Lung (tissue), 12 donors: ENCODE results near the gene SLC35A4. TPM values are rescaled to one million over a fixed set of nuclear protein-coding genes. Genes with fewer than 3 reads are reported as not detected.
A peak's percentile ranks its signal among the peaks of the same experiment; 100 is the strongest.

ENCODE experiments used
- ATAC-seq: fragments of 200-7000 bp; cut with Tn5 transposase; one replicate; pipeline ENCODE4 v1.9.1; 2020; ENCODE audit warnings: moderate number of reproducible peaks; ENCODE audit not compliant: insufficient read depth, low FRiP score
- DNase-seq, 3 donors: peaks; one replicate each; pipeline ENCODE4 v3.0.0-alpha.2; 2013 to 2017
- H3K27ac ChIP-seq, 2 donors: one replicate each; pipeline ENCODE4 v1.5.1; 2013; ENCODE audit warnings: mild to moderate bottlenecking in 2 of 2, moderate library complexity in 2 of 2, control low read depth in 1 of 2, inconsistent platforms in 1 of 2, low read depth in 1 of 2, low read length in 1 of 2
- H3K27me3 ChIP-seq, 3 donors: one replicate each; pipeline ENCODE4 v1.5.1; 2013; ENCODE audit warnings: low read length in 2 of 3; ENCODE audit not compliant: control insufficient read depth in 3 of 3, insufficient read depth in 3 of 3
- H3K36me3 ChIP-seq, 4 donors: one replicate each; pipeline ENCODE4 v1.5.1; 2013; ENCODE audit warnings: low read length in 4 of 4, mild to moderate bottlenecking in 1 of 4, moderate library complexity in 1 of 4; ENCODE audit not compliant: control insufficient read depth in 4 of 4, insufficient read depth in 4 of 4
- H3K4me1 ChIP-seq, 5 donors: one replicate each; pipeline ENCODE4 v1.5.1; 2013; ENCODE audit warnings: low read length in 5 of 5, mild to moderate bottlenecking in 2 of 5, moderate library complexity in 1 of 5; ENCODE audit not compliant: control insufficient read depth in 5 of 5, insufficient read depth in 5 of 5
- H3K4me3 ChIP-seq: one replicate; pipeline ENCODE4 v1.5.1; 2013; ENCODE audit warnings: mild to moderate bottlenecking, control low read depth, moderate library complexity
- H3K9ac ChIP-seq, 2 donors: one replicate each; pipeline ENCODE4 v1.5.1; 2013; ENCODE audit warnings: low read length in 2 of 2, control low read depth in 1 of 2; ENCODE audit not compliant: insufficient read depth in 1 of 2
- H3K9me3 ChIP-seq, 4 donors: one replicate each; pipeline ENCODE4 v1.5.1; 2013; ENCODE audit warnings: low read length in 3 of 4, mild to moderate bottlenecking in 1 of 4, moderate library complexity in 1 of 4; ENCODE audit not compliant: control insufficient read depth in 4 of 4, insufficient read depth in 3 of 4
- WGBS, 2 donors: extraction: QIAGEN DNeasy Blood & Tissue Kit; methylation state at CpG; one replicate each; pipeline ENCODE4 v1.1.7; 2013; 5-methylcytosine and 5-hydroxymethylcytosine counted together
- polyA plus RNA-seq, 2 donors: library from polyadenylated mRNA; stranded (reverse); fragments of 200-250 nt; gene quantifications; one replicate each; pipeline ENCODE4 v1.2.1, GENCODE V29; 2013
- total RNA-seq, 2 donors: library from RNA; depleted of rRNA in 1 of 2; stranded (reverse); fragments of >200 nt in 1 of 2; gene quantifications; one replicate each; pipeline ENCODE4 v1.2.1, GENCODE V29; 2014 to 2021
- TF ChIP-seq, protein P1 (sequence below): IDR thresholded peaks from 2 replicates; pipeline ENCODE4 v1.5.1; 2012; ENCODE audit warnings: mild to moderate bottlenecking; ENCODE audit errors: control extremely low read depth, extremely low read depth
- donor health status: control.
- donor health status: control.
- donor health status: Bipolar disorder and iron deficiency.
- donor health status: healthy.
- donor health status: DM: yes; HTN: yes; CAD: no.

Gene SLC35A4
- total and polyA plus RNA-seq, 4 donors = 10.7 to 94.4 (median 66.3) TPM

DNA sequence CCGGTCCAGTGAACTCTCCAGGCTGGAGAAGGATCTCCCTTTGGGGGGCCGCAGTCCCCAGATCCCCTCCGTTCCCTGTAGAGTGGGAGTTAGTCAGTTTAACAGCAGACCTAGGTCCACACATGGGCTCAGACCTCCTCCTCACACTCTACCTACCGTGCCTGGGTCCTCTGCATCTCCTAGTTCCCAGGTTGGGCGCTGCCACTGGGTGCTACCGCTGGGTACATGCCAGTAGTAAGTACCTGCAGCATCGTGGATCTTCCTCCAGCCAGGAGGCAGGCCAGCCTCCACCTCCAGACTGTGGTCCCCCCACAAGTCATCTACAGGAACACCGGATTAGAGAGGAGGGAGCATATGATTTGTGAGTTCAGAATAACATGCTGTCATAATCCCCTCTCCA is 1.0 kb upstream of the SLC35A4 start:
- TF ChIP-seq, protein P1, sequence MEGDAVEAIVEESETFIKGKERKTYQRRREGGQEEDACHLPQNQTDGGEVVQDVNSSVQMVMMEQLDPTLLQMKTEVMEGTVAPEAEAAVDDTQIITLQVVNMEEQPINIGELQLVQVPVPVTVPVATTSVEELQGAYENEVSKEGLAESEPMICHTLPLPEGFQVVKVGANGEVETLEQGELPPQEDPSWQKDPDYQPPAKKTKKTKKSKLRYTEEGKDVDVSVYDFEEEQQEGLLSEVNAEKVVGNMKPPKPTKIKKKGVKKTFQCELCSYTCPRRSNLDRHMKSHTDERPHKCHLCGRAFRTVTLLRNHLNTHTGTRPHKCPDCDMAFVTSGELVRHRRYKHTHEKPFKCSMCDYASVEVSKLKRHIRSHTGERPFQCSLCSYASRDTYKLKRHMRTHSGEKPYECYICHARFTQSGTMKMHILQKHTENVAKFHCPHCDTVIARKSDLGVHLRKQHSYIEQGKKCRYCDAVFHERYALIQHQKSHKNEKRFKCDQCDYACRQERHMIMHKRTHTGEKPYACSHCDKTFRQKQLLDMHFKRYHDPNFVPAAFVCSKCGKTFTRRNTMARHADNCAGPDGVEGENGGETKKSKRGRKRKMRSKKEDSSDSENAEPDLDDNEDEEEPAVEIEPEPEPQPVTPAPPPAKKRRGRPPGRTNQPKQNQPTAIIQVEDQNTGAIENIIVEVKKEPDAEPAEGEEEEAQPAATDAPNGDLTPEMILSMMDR = no peak
- H3K27ac ChIP-seq = peak overlapping the region; percentile 76 to 95
- ATAC-seq (no peak), DNase-seq (no peak)
- peaks cover 0 to 33% (median 18%) of the 10 kb centered on the region in 4 donors for H3K36me3 ChIP-seq
- WGBS, 2 donors = 65 to 81% methylated on average over 8 of the region's 8 CpGs
- peak overlapping the region; percentile 45 for H3K4me3 ChIP-seq
- H3K4me1 ChIP-seq = peaks cover 5 to 32% (median 14%) of the 10 kb centered on the region in 5 donors
- H3K9ac ChIP-seq = peak overlapping the region; percentile 15 to 35
- no peaks in the 10 kb centered on the region for H3K9me3 ChIP-seq
- H3K27me3 ChIP-seq = no peaks in the 10 kb centered on the region

DNA sequence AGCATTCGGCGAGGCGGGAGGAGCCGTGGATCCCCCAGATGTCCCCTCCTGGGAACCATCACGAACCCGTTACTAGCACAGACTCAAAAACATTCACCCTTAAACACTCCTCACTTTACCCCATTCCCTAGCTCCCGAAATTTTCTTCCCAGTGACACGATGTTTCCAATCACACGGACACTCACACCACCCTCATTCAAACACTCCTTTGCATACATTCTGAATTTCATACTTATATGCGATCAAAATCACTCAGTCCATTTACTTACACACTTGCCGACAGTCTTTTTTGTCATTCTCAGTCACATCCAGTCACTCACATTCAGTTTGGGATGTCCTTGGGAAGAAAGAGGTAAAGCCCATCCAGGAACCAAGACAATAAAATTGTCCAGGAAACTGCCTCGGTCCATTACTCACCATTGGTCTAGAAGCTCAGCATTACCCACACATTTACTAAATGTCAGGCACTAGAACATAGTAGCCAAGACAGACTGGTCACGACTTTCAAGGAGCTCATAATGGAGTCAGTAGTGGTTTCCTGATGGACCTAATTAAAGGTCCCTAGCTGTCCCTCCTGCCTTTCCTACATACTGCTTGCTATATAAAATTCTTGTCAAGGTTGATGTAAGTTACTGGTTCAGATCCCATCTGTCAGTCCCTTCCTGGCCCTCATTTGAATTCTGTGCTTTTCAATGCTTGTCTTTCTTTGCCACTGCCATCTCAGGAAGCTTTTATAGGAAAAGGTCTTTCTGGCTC is 574 bp downstream of the SLC35A4 start:
- 5 to 12% methylated on average over 13 of the region's 13 CpGs for WGBS, 2 donors
- peak overlapping the region; percentile 35 to 81 for H3K9ac ChIP-seq
- ATAC-seq (no peak), DNase-seq (no peak)
- peaks cover 5 to 38% (median 14%) of the 10 kb centered on the region in 5 donors for H3K4me1 ChIP-seq
- peaks cover 0 to 34% (median 18%) of the 10 kb centered on the region in 4 donors for H3K36me3 ChIP-seq
- no peaks in the 10 kb centered on the region for H3K9me3 ChIP-seq
- H3K4me3 ChIP-seq = peak overlapping the region; percentile 81
- H3K27me3 ChIP-seq = no peaks in the 10 kb centered on the region
- H3K27ac ChIP-seq = peak overlapping the region; percentile 76 to 95
- TF ChIP-seq, protein P1 = no peak

DNA sequence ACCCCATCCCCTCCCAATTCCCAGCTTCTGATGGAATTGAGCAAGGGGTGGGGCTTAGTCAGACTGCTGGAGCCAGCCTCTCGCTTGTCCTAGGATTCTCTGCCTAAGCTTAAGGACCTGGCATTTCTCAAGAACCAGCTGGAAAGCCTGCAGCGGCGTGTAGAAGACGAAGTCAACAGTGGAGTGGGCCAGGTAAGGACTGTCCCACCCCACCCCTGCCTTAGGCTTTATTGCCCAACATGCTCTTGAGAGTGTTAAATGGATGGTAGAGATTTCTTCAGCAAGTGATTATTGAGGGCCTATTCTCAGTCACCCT is 1.1 kb downstream of the SLC35A4 start:
- Histone ChIP-seq H3K27ac (peak overlapping the region in 1 of 2 donors; percentile 26), H3K9ac (no peak overlapping the region)
- TF ChIP-seq, protein P1 = no peak

DNA sequence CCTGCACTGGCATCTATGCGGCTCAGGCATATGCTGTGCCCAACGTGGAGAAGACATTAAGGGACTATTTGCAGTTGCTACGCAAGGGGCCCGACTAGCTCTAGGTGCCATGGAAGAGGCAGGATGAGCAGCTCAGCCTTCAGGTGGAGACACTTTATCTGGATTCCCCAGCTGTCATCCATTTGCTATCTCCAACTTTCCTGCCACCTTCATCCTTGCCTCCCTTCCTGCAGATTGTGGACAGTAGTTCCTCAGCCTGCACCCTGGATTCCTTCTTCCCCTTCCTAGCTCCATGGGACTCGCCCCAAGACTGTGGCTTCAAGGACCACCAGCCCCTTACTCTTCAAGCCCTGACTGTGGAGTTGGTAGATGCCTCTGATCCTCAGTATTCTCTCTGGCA is 2.0 kb downstream of the SLC35A4 start:
- Histone ChIP-seq H3K4me3 (no peak overlapping the region), H3K27ac (peak overlapping the region in 1 of 2 donors; percentile 74), H3K9ac (no peak overlapping the region), H3K27me3 (no peaks in the 10 kb centered on the region), H3K4me1 (peaks cover 5 to 38% (median 21%) of the 10 kb centered on the region in 5 donors), H3K36me3 (peaks cover 0 to 24% (median 18%) of the 10 kb centered on the region in 4 donors), H3K9me3 (no peaks in the 10 kb centered on the region)
- DNase-seq = no peak
- TF ChIP-seq, protein P1 = no peak
- ATAC-seq = no peak
- WGBS, 2 donors = 91 to 96% methylated on average over 5 of the region's 5 CpGs

More for the DNA sequence above, 1.1 kb downstream of the SLC35A4 start:
- Histone ChIP-seq H3K4me3 (no peak overlapping the region), H3K4me1 (peaks cover 5 to 38% (median 14%) of the 10 kb centered on the region in 5 donors), H3K9me3 (no peaks in the 10 kb centered on the region), H3K27me3 (no peaks in the 10 kb centered on the region), H3K36me3 (peaks cover 0 to 30% (median 18%) of the 10 kb centered on the region in 4 donors)
- 59 to 84% methylated on average over 4 of the region's 4 CpGs for WGBS, 2 donors
- ATAC-seq (peak; percentile 13), DNase-seq (no peak)
